ENCODE measurements around the gene PALD1.

The PALD1 gene

GRCh38 chr10:70507966-70508365 is 29.4 kb downstream of the PALD1 start:
- Histone ChIP-seq H3K4me1 (ENCODE audit: control insufficient read depth, insufficient read depth, low read length) (peaks cover 8% of the 10 kb centered on the region), H3K9me3 (ENCODE audit: control insufficient read depth, insufficient read depth, low read length) (no peaks in the 10 kb centered on the region)

GRCh38 chr10:70508912-70509756 is 30.6 kb downstream of the PALD1 start:
- WGBS (ENCODE audit: insufficient coverage, insufficient read length): no CpG with 5 or more reads among the region's 14 CpGs
- DNase-seq (ENCODE audit: low read depth, low spot score): no peak
- Histone ChIP-seq H3K27ac (ENCODE audit: low read length) (no peak overlapping the region), H3K27me3 (ENCODE audit: control insufficient read depth, insufficient read depth, low read length) (no peaks in the 10 kb centered on the region), H3K36me3 (ENCODE audit: control insufficient read depth, insufficient read depth, low read length) (no peaks in the 10 kb centered on the region), H3K9me3 (ENCODE audit: control insufficient read depth, insufficient read depth, low read length) (no peaks in the 10 kb centered on the region), H3K4me1 (ENCODE audit: control insufficient read depth, insufficient read depth, low read length) (peaks cover 11% of the 10 kb centered on the region), H3K4me3 (ENCODE audit: low read length) (no peak overlapping the region; the same call in 1 of the 2 replicates)

More at GRCh38 chr10:70507966-70508365, 29.4 kb downstream of the PALD1 start:
- H3K4me3 ChIP-seq (ENCODE audit: low read length): no peak overlapping the region
- no peak overlapping the region for H3K27ac ChIP-seq (ENCODE audit: low read length)
- H3K36me3 ChIP-seq (ENCODE audit: control insufficient read depth, insufficient read depth, low read length): no peaks in the 10 kb centered on the region
- no peak for DNase-seq (ENCODE audit: low read depth, low spot score)
- no CpG with 5 or more reads among the region's 6 CpGs for WGBS (ENCODE audit: insufficient coverage, insufficient read length)
- no peaks in the 10 kb centered on the region for H3K27me3 ChIP-seq (ENCODE audit: control insufficient read depth, insufficient read depth, low read length)

GRCh38 chr10:70509757-70510147 is 31.2 kb downstream of the PALD1 start:
- no peaks in the 10 kb centered on the region for H3K9me3 ChIP-seq (ENCODE audit: control insufficient read depth, insufficient read depth, low read length)
- WGBS (ENCODE audit: insufficient coverage, insufficient read length): no CpG with 5 or more reads among the region's 7 CpGs
- H3K27ac ChIP-seq (ENCODE audit: low read length): no peak overlapping the region
- no peak overlapping the region for H3K4me3 ChIP-seq (ENCODE audit: low read length)
- no peak for DNase-seq (ENCODE audit: low read depth, low spot score)
- H3K4me1 ChIP-seq (ENCODE audit: control insufficient read depth, insufficient read depth, low read length): peaks cover 11% of the 10 kb centered on the region
- no peaks in the 10 kb centered on the region for H3K36me3 ChIP-seq (ENCODE audit: control insufficient read depth, insufficient read depth, low read length)
- no peaks in the 10 kb centered on the region for H3K27me3 ChIP-seq (ENCODE audit: control insufficient read depth, insufficient read depth, low read length)

- peaks cover 11% of the 10 kb centered on the region for H3K4me1 ChIP-seq (ENCODE audit: control insufficient read depth, insufficient read depth, low read length)
- no peak overlapping the region for H3K27ac ChIP-seq (ENCODE audit: low read length)
- no peak for DNase-seq (ENCODE audit: low read depth, low spot score)
- no peaks in the 10 kb centered on the region for H3K36me3 ChIP-seq (ENCODE audit: control insufficient read depth, insufficient read depth, low read length)
- no peaks in the 10 kb centered on the region for H3K9me3 ChIP-seq (ENCODE audit: control insufficient read depth, insufficient read depth, low read length)
- WGBS (ENCODE audit: insufficient coverage, insufficient read length): no CpG with 5 or more reads among the region's 4 CpGs
- H3K27me3 ChIP-seq (ENCODE audit: control insufficient read depth, insufficient read depth, low read length): no peaks in the 10 kb centered on the region
- H3K4me3 ChIP-seq (ENCODE audit: low read length): no peak overlapping the region
These were observed 31.9 kb downstream of the PALD1 start for GRCh38 chr10:70510453-70510852.

- WGBS (ENCODE audit: insufficient coverage, insufficient read length): no CpG with 5 or more reads among the region's 6 CpGs
- no peaks in the 10 kb centered on the region for H3K27me3 ChIP-seq (ENCODE audit: control insufficient read depth, insufficient read depth, low read length)
- no peak overlapping the region for H3K4me3 ChIP-seq (ENCODE audit: low read length)
- peaks cover 11% of the 10 kb centered on the region for H3K4me1 ChIP-seq (ENCODE audit: control insufficient read depth, insufficient read depth, low read length)
- no peak overlapping the region for H3K27ac ChIP-seq (ENCODE audit: low read length)
- no peaks in the 10 kb centered on the region for H3K9me3 ChIP-seq (ENCODE audit: control insufficient read depth, insufficient read depth, low read length)
- no peak for DNase-seq (ENCODE audit: low read depth, low spot score)
- no peaks in the 10 kb centered on the region for H3K36me3 ChIP-seq (ENCODE audit: control insufficient read depth, insufficient read depth, low read length)
These were observed 32.3 kb downstream of the PALD1 start for GRCh38 chr10:70510904-70511303.

GRCh38 chr10:70512149-70512639 is 33.6 kb downstream of the PALD1 start:
- Histone ChIP-seq H3K27me3 (ENCODE audit: control insufficient read depth, insufficient read depth, low read length) (no peaks in the 10 kb centered on the region), H3K4me3 (ENCODE audit: low read length) (no peak overlapping the region), H3K4me1 (ENCODE audit: control insufficient read depth, insufficient read depth, low read length) (peaks cover 11% of the 10 kb centered on the region), H3K27ac (ENCODE audit: low read length) (no peak overlapping the region), H3K36me3 (ENCODE audit: control insufficient read depth, insufficient read depth, low read length) (no peaks in the 10 kb centered on the region), H3K9me3 (ENCODE audit: control insufficient read depth, insufficient read depth, low read length) (no peaks in the 10 kb centered on the region)
- no peak for DNase-seq (ENCODE audit: low read depth, low spot score)
- no CpG with 5 or more reads among the region's 5 CpGs for WGBS (ENCODE audit: insufficient coverage, insufficient read length)

- Histone ChIP-seq H3K4me1 (ENCODE audit: control insufficient read depth, insufficient read depth, low read length) (peaks cover 6% of the 10 kb centered on the region), H3K36me3 (ENCODE audit: control insufficient read depth, insufficient read depth, low read length) (no peaks in the 10 kb centered on the region), H3K27ac (ENCODE audit: low read length) (no peak overlapping the region), H3K9me3 (ENCODE audit: control insufficient read depth, insufficient read depth, low read length) (no peaks in the 10 kb centered on the region), H3K4me3 (ENCODE audit: low read length) (no peak overlapping the region), H3K27me3 (ENCODE audit: control insufficient read depth, insufficient read depth, low read length) (no peaks in the 10 kb centered on the region)
- no CpG with 5 or more reads among the region's 14 CpGs for WGBS (ENCODE audit: insufficient coverage, insufficient read length)
- DNase-seq (ENCODE audit: low read depth, low spot score): no peak
These were observed 35.3 kb downstream of the PALD1 start for GRCh38 chr10:70513848-70514309.

- no CpG with 5 or more reads among the region's 8 CpGs for WGBS (ENCODE audit: insufficient coverage, insufficient read length)
- no peaks in the 10 kb centered on the region for H3K36me3 ChIP-seq (ENCODE audit: control insufficient read depth, insufficient read depth, low read length)
- no peaks in the 10 kb centered on the region for H3K27me3 ChIP-seq (ENCODE audit: control insufficient read depth, insufficient read depth, low read length)
- no peak for DNase-seq (ENCODE audit: low read depth, low spot score)
- no peak overlapping the region for H3K4me3 ChIP-seq (ENCODE audit: low read length)
- peaks cover 3% of the 10 kb centered on the region for H3K4me1 ChIP-seq (ENCODE audit: control insufficient read depth, insufficient read depth, low read length)
- H3K9me3 ChIP-seq (ENCODE audit: control insufficient read depth, insufficient read depth, low read length): no peaks in the 10 kb centered on the region
- H3K27ac ChIP-seq (ENCODE audit: low read length): no peak overlapping the region
These were observed 36.0 kb downstream of the PALD1 start for GRCh38 chr10:70514591-70514990.

- no CpG with 5 or more reads among the region's 8 CpGs for WGBS (ENCODE audit: insufficient coverage, insufficient read length)
- no peaks in the 10 kb centered on the region for H3K27me3 ChIP-seq (ENCODE audit: control insufficient read depth, insufficient read depth, low read length)
- H3K9me3 ChIP-seq (ENCODE audit: control insufficient read depth, insufficient read depth, low read length): no peaks in the 10 kb centered on the region
- H3K4me1 ChIP-seq (ENCODE audit: control insufficient read depth, insufficient read depth, low read length): peaks cover 3% of the 10 kb centered on the region
- DNase-seq (ENCODE audit: low read depth, low spot score): no peak
- H3K36me3 ChIP-seq (ENCODE audit: control insufficient read depth, insufficient read depth, low read length): no peaks in the 10 kb centered on the region
- H3K4me3 ChIP-seq (ENCODE audit: low read length): no peak overlapping the region
- H3K27ac ChIP-seq (ENCODE audit: low read length): no peak overlapping the region
These were observed 36.6 kb downstream of the PALD1 start for GRCh38 chr10:70515035-70515667.

GRCh38 chr10:70518695-70519094 is 40.1 kb downstream of the PALD1 start:
- no peak for DNase-seq (ENCODE audit: low read depth, low spot score)
- WGBS (ENCODE audit: insufficient coverage, insufficient read length): no CpG with 5 or more reads among the region's 5 CpGs

More at GRCh38 chr10:70518695-70519094, 40.1 kb downstream of the PALD1 start:
- no peaks in the 10 kb centered on the region for H3K36me3 ChIP-seq (ENCODE audit: control insufficient read depth, insufficient read depth, low read length)
- no peaks in the 10 kb centered on the region for H3K9me3 ChIP-seq (ENCODE audit: control insufficient read depth, insufficient read depth, low read length)
- H3K4me3 ChIP-seq (ENCODE audit: low read length): no peak overlapping the region
- H3K4me1 ChIP-seq (ENCODE audit: control insufficient read depth, insufficient read depth, low read length): peaks cover 3% of the 10 kb centered on the region
- H3K27ac ChIP-seq (ENCODE audit: low read length): no peak overlapping the region
- no peaks in the 10 kb centered on the region for H3K27me3 ChIP-seq (ENCODE audit: control insufficient read depth, insufficient read depth, low read length)
